ACHN (cell line): ENCODE data around the gene GJB5.
"Not testable (repeated sequence)": the region's sequence is repeated elsewhere in the genome, so short reads cannot be mapped to it uniquely, and the experiment has no call there.

Experiments used
- DNase-seq: peaks from one replicate; pipeline ENCODE4 v3.0.0-alpha.2; 2015
- in situ Hi-C: cut with HindIII; loops from 2 replicates; pipeline ENCODE4 v1.10.0; 2017; ENCODE audit warnings: low sequenced_read_pairs, low pct_ligation_motif_present, low pct_unique_long_range_greater_than_20kb

GJB5 gene

GRCh38 chr1:34754964-34755637, at the start of gene GJB5:
Gene GJB5, plus strand, starts transcription at chr1:34755047. Its CDS starts 2,284 bp downstream, at chr1:34757331.
- DNase-seq = no peak
- in situ Hi-C loops = no loop called here

GRCh38 chr1:34705077-34705476, 49.8 kb upstream of the GJB5 start:
- in situ Hi-C loops = no loop called here

GRCh38 chr1:34708106-34708505, 46.7 kb upstream of the GJB5 start:
- DNase-seq = no peak
- in situ Hi-C loops = no loop called here

More at GRCh38 chr1:34705077-34705476, 49.8 kb upstream of the GJB5 start:
- no peak for DNase-seq

- in situ Hi-C loops = no loop called here
- no peak for DNase-seq
These were observed 45.3 kb upstream of the GJB5 start for GRCh38 chr1:34709547-34709946.

- no peak for DNase-seq
- in situ Hi-C loops = no loop called here
These were observed 44.0 kb upstream of the GJB5 start for GRCh38 chr1:34710812-34711211.

GRCh38 chr1:34711485-34711884, 43.4 kb upstream of the GJB5 start:
- no peak for DNase-seq
- in situ Hi-C loops = no loop called here

GRCh38 chr1:34712007-34712688, 42.7 kb upstream of the GJB5 start:
- in situ Hi-C loops = no loop called here
- no peak for DNase-seq

- in situ Hi-C loops = no loop called here
These were observed 41.4 kb upstream of the GJB5 start for GRCh38 chr1:34713443-34713842.

GRCh38 chr1:34714386-34714785, 40.5 kb upstream of the GJB5 start:
- in situ Hi-C loops = no loop called here
- no peak for DNase-seq

More at GRCh38 chr1:34713443-34713842, 41.4 kb upstream of the GJB5 start:
- no peak for DNase-seq

- in situ Hi-C loops = no loop called here
- no peak for DNase-seq
These were observed 39.7 kb upstream of the GJB5 start for GRCh38 chr1:34715139-34715538.

- no peak for DNase-seq
- in situ Hi-C loops = no loop called here
These were observed 33.6 kb upstream of the GJB5 start for GRCh38 chr1:34721241-34721640.

- in situ Hi-C loops = no loop called here
- no peak for DNase-seq
These were observed 33.0 kb upstream of the GJB5 start for GRCh38 chr1:34721646-34722355.

GRCh38 chr1:34726861-34727260, 28.0 kb upstream of the GJB5 start:
- DNase-seq = no peak
- in situ Hi-C loops = no loop called here

GRCh38 chr1:34730485-34730884, 24.4 kb upstream of the GJB5 start:
- DNase-seq = no peak
- in situ Hi-C loops = no loop called here

GRCh38 chr1:34732831-34733230, 22.0 kb upstream of the GJB5 start:
- DNase-seq, in situ Hi-C loops: not testable (repeated sequence)

GRCh38 chr1:34736692-34737091, 18.2 kb upstream of the GJB5 start:
- DNase-seq = no peak
- in situ Hi-C loops = no loop called here

GRCh38 chr1:34737236-34737635, 17.6 kb upstream of the GJB5 start:
- in situ Hi-C loops = not testable (repeated sequence)

GRCh38 chr1:34739613-34740012, 15.2 kb upstream of the GJB5 start:
- in situ Hi-C loops = no loop called here
- DNase-seq = no peak

More at GRCh38 chr1:34737236-34737635, 17.6 kb upstream of the GJB5 start:
- DNase-seq = not testable (repeated sequence)

GRCh38 chr1:34740161-34740868, 14.5 kb upstream of the GJB5 start:
- DNase-seq = no peak
- in situ Hi-C loops = no loop called here
